GM12878 (cell line): ENCODE data around the gene FAM53B. TPM values are rescaled to one million over a fixed set of nuclear protein-coding genes. Genes with fewer than 3 reads are reported as not detected.

Source experiments
- ATAC-seq: fragments of 200-7000 bp; cut with Tn5 transposase; 3 replicates; pipeline ENCODE4 v1.9.1; 2020; ENCODE audit warnings: mild to moderate bottlenecking, moderate library complexity
- BruUV-seq: library from RNA; stranded (reverse); fragments of 400-500 nt; replicated peaks from 2 replicates; lab custom pipeline; 2021; lab: Mats Ljungman, UMichigan
- CTCF ChIA-PET: fragments of 300-600 bp; sonication (Branson Sonifier 250); formaldehyde crosslinking; extraction: SDS; loops from one replicate; lab custom pipeline; 2021; ENCODE audit warnings: inconsistent platforms; lab: Yijun Ruan, JAX
- POLR2A ChIA-PET: fragments of 350-600 bp; formaldehyde crosslinking; extraction: SDS; loops from one replicate; lab custom pipeline; 2021; ENCODE audit warnings: inconsistent platforms; lab: Charles Lee
- RAD21 ChIA-PET: fragments of 300-600 bp; sonication (Branson Sonifier 250); formaldehyde crosslinking; loops from one replicate; lab custom pipeline; 2023; ENCODE audit warnings: antibody characterized with exemption; ENCODE audit not compliant: unreplicated experiment; lab: Charles Lee
- SMC1A ChIA-PET: fragments of 300-600 bp; sonication (Branson Sonifier 250); formaldehyde crosslinking; loops from one replicate; lab custom pipeline; 2023; ENCODE audit not compliant: unreplicated experiment, uncharacterized antibody; lab: Charles Lee
- DNase-seq: peaks from one replicate; pipeline ENCODE4 v3.0.0-alpha.2; 2011; ENCODE audit warnings: low read depth, low spot score
- FAIRE-seq: peaks from 3 replicates; lab custom pipeline; 2011; peaks lifted over from hg19 to GRCh38; lab: Jason Lieb, UNC
- H2AFZ ChIP-seq: 2 replicates; pipeline ENCODE4 v1.6.0; 2011; ENCODE audit warnings: low read depth, low read length, control low read depth; ENCODE audit not compliant: control insufficient read depth
- H3K27ac ChIP-seq: 2 replicates; pipeline ENCODE4 v1.5.1; 2011; ENCODE audit warnings: control low read depth; ENCODE audit not compliant: control insufficient read depth, insufficient read depth
- H3K27me3 ChIP-seq, 2 experiments: replicated peaks in 1 of 2; 2 replicates each; pipeline versions ENCODE4 v1.6.0 to v1.6.1; 2011; ENCODE audit warnings: low read length in 1 of 2; ENCODE audit not compliant: control insufficient read depth in 2 of 2, insufficient read depth in 2 of 2
- H3K36me3 ChIP-seq, 2 experiments: 2 replicates each; pipeline ENCODE4 v1.5.1; 2011; ENCODE audit warnings: low read length in 1 of 2; ENCODE audit not compliant: control insufficient read depth in 2 of 2, insufficient read depth in 2 of 2
- H3K4me1 ChIP-seq: 2 replicates; pipeline ENCODE4 v1.6.1; 2011; ENCODE audit warnings: mild to moderate bottlenecking, low read length, moderate library complexity, mixed read lengths; ENCODE audit not compliant: control insufficient read depth, insufficient read depth
- H3K4me2 ChIP-seq: 2 replicates; pipeline ENCODE4 v1.6.0; 2011; ENCODE audit warnings: control low read depth; ENCODE audit not compliant: control insufficient read depth, insufficient read depth
- H3K4me3 ChIP-seq: fragments of 200-600 bp; sonication (generic); 2 replicates; pipeline ENCODE4 v1.5.1; 2016
- H3K79me2 ChIP-seq: 2 replicates; pipeline ENCODE4 v1.6.0; 2011; ENCODE audit warnings: low read length; ENCODE audit not compliant: control insufficient read depth, insufficient read depth
- H3K9ac ChIP-seq: 2 replicates; pipeline ENCODE4 v1.8.0; 2011; ENCODE audit warnings: low read length, control low read depth, mixed read lengths; ENCODE audit not compliant: control insufficient read depth, insufficient read depth
- H3K9me3 ChIP-seq: replicated peaks from 3 replicates; pipeline ENCODE4 v1.5.1; 2011; ENCODE audit warnings: mild to moderate bottlenecking, low read length; ENCODE audit not compliant: control insufficient read depth, insufficient read depth
- H4K20me1 ChIP-seq: 2 replicates; pipeline ENCODE4 v1.6.0; 2011; ENCODE audit not compliant: control insufficient read depth, insufficient read depth
- ASH2L ChIP-seq: fragments of 300-600, 200-600 bp; sonication (generic); IDR thresholded peaks from 2 replicates; pipeline ENCODE4 v1.6.1; 2017; ENCODE audit warnings: low read depth, mild to moderate bottlenecking, borderline replicate concordance
- EED ChIP-seq: sonication (generic); IDR thresholded peaks from 2 replicates; pipeline ENCODE4 v1.6.1; 2016; ENCODE audit warnings: antibody characterized with exemption, low read depth
- EP300 ChIP-seq, 2 experiments: fragments of 150-350 bp in 1 of 2; IDR thresholded peaks; 2 replicates each; pipeline ENCODE4 v1.6.1; 2011 to 2012; ENCODE audit warnings: low read depth in 2 of 2, low read length in 2 of 2, borderline replicate concordance in 1 of 2, improper control_type of control experiment in 1 of 2, inconsistent platforms in 1 of 2; ENCODE audit not compliant: control insufficient read depth in 1 of 2
- FOXM1 ChIP-seq: IDR thresholded peaks from 2 replicates; pipeline ENCODE4 v1.6.1; 2012; ENCODE audit warnings: low read depth, mild to moderate bottlenecking, inconsistent platforms, low read length, moderate library complexity
- IRF4 ChIP-seq: IDR thresholded peaks from 2 replicates; pipeline ENCODE4 v1.6.1; 2011; ENCODE audit warnings: low read depth, low read length
- JUNB ChIP-seq: IDR thresholded peaks from 2 replicates; pipeline ENCODE4 v1.6.1; 2016; ENCODE audit warnings: antibody characterized with exemption, mild to moderate bottlenecking
- JUND ChIP-seq: IDR thresholded peaks from 2 replicates; pipeline ENCODE4 v1.6.1; 2012; ENCODE audit warnings: low read depth, mild to moderate bottlenecking, low read length, improper control_type of control experiment, moderate library complexity
- MYC ChIP-seq: IDR thresholded peaks from 2 replicates; pipeline ENCODE4 v1.6.1; 2011; ENCODE audit warnings: mild to moderate bottlenecking, low read length, moderate library complexity, inconsistent platforms; ENCODE audit not compliant: insufficient read depth, insufficient replicate concordance, insufficient read length, severe bottlenecking
- NBN ChIP-seq: fragments of 450-650 bp; IDR thresholded peaks from 2 replicates; pipeline ENCODE4 v1.6.1; 2016
- POLR2A ChIP-seq: IDR thresholded peaks from 2 replicates; pipeline ENCODE4 v1.6.1; 2011; ENCODE audit warnings: low read depth, mild to moderate bottlenecking, low read length
- RBBP5 ChIP-seq: fragments of 200-600 bp; sonication (generic); conservative IDR thresholded peaks from 2 replicates; pipeline ENCODE4 v1.6.1; 2016
- SP1 ChIP-seq: IDR thresholded peaks from one replicate; pipeline ENCODE4 v1.6.1; 2011; ENCODE audit warnings: low read depth, low read length
- TBL1XR1 ChIP-seq: IDR thresholded peaks from 2 replicates; pipeline ENCODE4 v1.6.1; 2012; ENCODE audit warnings: low read depth, low read length, improper control_type of control experiment
- TCF12 ChIP-seq: IDR thresholded peaks from 2 replicates; pipeline ENCODE4 v1.6.1; 2011; ENCODE audit warnings: low read depth, mild to moderate bottlenecking, low read length
- YBX1 ChIP-seq: fragments of 450-650 bp; IDR thresholded peaks from 2 replicates; pipeline ENCODE4 v1.6.1; 2016; ENCODE audit warnings: antibody characterized with exemption
- WGBS: methylation state at CpG from one replicate; pipeline ENCODE4 v1.1.6; 2016; ENCODE audit warnings: low lambda C conversion rate; ENCODE audit not compliant: insufficient replicate concordance, insufficient coverage; ENCODE audit errors: missing lambda C conversion rate; 5-methylcytosine and 5-hydroxymethylcytosine counted together
- in situ Hi-C: fragments of 300-500 bp; cut with MboI; formaldehyde crosslinking; loops from 9 replicates; pipeline ENCODE4 v1.14.3; 2018; ENCODE audit warnings: mixed read lengths
- intact Hi-C: fragments of 100-400 bp; cut with micrococcal nuclease; formaldehyde crosslinking; loops from one replicate; pipeline ENCODE4 v1.14.2; 2022; ENCODE audit not compliant: unreplicated experiment
- polyA plus RNA-seq, 11 experiments: library from polyadenylated mRNA; depleted of rRNA in 4 of 11; unstranded in 6 of 11; stranded (reverse) in 5 of 11; fragments of >200 nt; fragmentation: Nextera tagmentation in 4 of 11; fragmentation: Illumina TruSeq in 1 of 11; extraction: Ambion mirVana in 4 of 11; extraction: Trizol in 1 of 11; gene quantifications; 1 replicate in 1 of 11; 2 replicates in 10 of 11; pipeline versions ENCODE4 v1.2.1 to v1.2.3, GENCODE V29; 2011 to 2016; ENCODE audit warnings: inconsistent platforms in 2 of 11, missing spikeins in 2 of 11, low read depth in 1 of 11
- total RNA-seq, 4 experiments: library from RNA; depleted of rRNA in 3 of 4; stranded (reverse); fragments of >200 nt in 3 of 4; fragmentation: Illumina TruSeq in 1 of 4; extraction: Trizol in 1 of 4; gene quantifications; 2 replicates each; pipeline versions ENCODE4 v1.2.1 to v1.2.3, GENCODE V29; 2013 to 2021
- TF ChIP-seq, protein P1 (sequence below): fragments of 450-650 bp; formaldehyde crosslinking; IDR thresholded peaks from 2 replicates; pipeline ENCODE4 v1.4.0; 2020; ENCODE audit warnings: mild to moderate bottlenecking, moderate library complexity
- TF ChIP-seq, protein P2 (sequence below): fragments of 450-650 bp; IDR thresholded peaks from 2 replicates; pipeline ENCODE4 v1.6.1; 2017; ENCODE audit warnings: low read depth, mild to moderate bottlenecking, moderate library complexity
- TF ChIP-seq, protein P3 (sequence below): IDR thresholded peaks from 2 replicates; pipeline ENCODE4 v1.6.1; 2011; ENCODE audit warnings: low read depth, low read length, improper control_type of control experiment, borderline replicate concordance

The FAM53B gene
- total and polyA plus RNA-seq, 10 of the 15 experiments (the other 5 are each of a cell fraction or from before 2014, with no cell fraction given): 0.05 to 26.3 (median 8.1) TPM

DNA sequence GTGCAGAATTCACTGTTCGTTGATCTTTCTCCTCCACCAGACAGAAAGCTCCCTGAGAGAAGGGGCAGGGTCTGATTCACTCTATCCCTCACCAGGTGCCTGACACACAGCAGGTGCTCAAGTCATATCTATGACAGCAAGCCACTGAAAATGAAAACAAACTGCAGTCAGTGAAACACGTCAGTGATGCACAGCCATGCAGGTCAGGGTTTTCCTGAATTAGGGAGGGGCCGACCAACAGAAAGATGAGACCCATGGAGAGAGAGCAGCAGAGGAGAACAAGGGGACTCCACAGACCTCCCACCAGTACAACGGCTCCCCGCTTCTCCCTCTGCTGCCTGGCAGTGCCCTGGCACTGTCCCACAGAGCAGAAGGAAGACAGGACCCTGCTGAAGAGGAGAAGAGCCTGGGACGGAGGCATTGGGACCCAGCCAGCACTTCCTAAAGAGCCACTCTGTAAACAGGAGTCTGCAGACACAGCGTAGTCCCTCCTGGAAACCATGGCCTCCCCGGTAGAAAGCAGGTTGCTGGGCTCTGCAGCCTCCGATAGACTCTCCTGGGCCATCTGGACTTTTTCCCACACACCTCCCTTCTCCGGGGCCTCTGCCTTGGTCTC is 50.3 kb downstream of the FAM53B start:
- ChIA-PET SMC1A (interaction anchor here (0.7 to 12.9 kb wide), 4 partner anchors 13 to 47 kb away, joined by 3 to 334 read pairs (median 6); no protein-coding TSS in a partner anchor), POLR2A (interaction anchor here (1.0 to 2.6 kb wide), 3 partner anchors 24 to 47 kb away, joined by 3 to 15 read pairs (median 5); no protein-coding TSS in a partner anchor), CTCF (interaction anchor here (0.7 to 9.7 kb wide), 4 partner anchors 25 to 165 kb away, joined by 3 to 106 read pairs (median 6); no protein-coding TSS in a partner anchor), RAD21 (interaction anchor here (2.6 to 12.8 kb wide), 2 partner anchors 25 to 47 kb away, joined by 18 to 309 read pairs; no protein-coding TSS in a partner anchor)
- Histone ChIP-seq H3K4me1 (peaks cover 62% of the 10 kb centered on the region), H4K20me1 (no peaks in the 10 kb centered on the region), H3K9ac (no peak overlapping the region), H3K4me2 (peak overlapping the region; percentile 20; the same call in 1 of the 2 replicates), H3K79me2 (peaks cover 14% of the 10 kb centered on the region), H3K27ac (peak overlapping the region; percentile 26; the same call in 1 of the 2 replicates), H2AFZ (no peak overlapping the region), H3K36me3 (peaks cover 4 to 24% of the 10 kb centered on the region in 2 experiments; a peak in 3 of 4 replicates), H3K27me3 (no peaks in the 10 kb centered on the region), H3K4me3 (no peak overlapping the region), H3K9me3 (no peaks in the 10 kb centered on the region)
- FAIRE-seq: no peak
- in situ Hi-C loops: no loop called here
- peak; percentile 10 for ATAC-seq
- intact Hi-C loops: no loop called here
- no TSS peak for BruUV-seq
- WGBS: 53% methylated on average over 10 of the region's 10 CpGs
- DNase-seq: no peak
- TF ChIP-seq FOXM1 (no peak), POLR2A (peak; percentile 20; the same call in 1 of the 2 replicates), JUNB (peak; percentile 19; the same call in 1 of the 2 replicates), MYC (no peak), IRF4 (no peak), EED (peak; percentile 82; the same call in 1 of the 2 replicates), YBX1 (no peak), NBN (0 out of 2 replicates have a peak, but pooled peaks have one; percentile 20), RBBP5 (no peak), SP1 (no peak), ASH2L (no peak), JUND (no peak), EP300 (IDR thresholded peaks at IDR 0.05; ENCODE audit: borderline replicate concordance in 1 of 2, control insufficient read depth in 1 of 2, low read depth in 2 of 2, low read length in 2 of 2) (peak; percentile 19 to 31; a peak in 1 of 4 replicates), TBL1XR1 (0 out of 2 replicates have a peak, but pooled peaks have one; percentile 21), TCF12 (peak; percentile 50; the same call in 1 of the 2 replicates)
- TF ChIP-seq, protein P1, sequence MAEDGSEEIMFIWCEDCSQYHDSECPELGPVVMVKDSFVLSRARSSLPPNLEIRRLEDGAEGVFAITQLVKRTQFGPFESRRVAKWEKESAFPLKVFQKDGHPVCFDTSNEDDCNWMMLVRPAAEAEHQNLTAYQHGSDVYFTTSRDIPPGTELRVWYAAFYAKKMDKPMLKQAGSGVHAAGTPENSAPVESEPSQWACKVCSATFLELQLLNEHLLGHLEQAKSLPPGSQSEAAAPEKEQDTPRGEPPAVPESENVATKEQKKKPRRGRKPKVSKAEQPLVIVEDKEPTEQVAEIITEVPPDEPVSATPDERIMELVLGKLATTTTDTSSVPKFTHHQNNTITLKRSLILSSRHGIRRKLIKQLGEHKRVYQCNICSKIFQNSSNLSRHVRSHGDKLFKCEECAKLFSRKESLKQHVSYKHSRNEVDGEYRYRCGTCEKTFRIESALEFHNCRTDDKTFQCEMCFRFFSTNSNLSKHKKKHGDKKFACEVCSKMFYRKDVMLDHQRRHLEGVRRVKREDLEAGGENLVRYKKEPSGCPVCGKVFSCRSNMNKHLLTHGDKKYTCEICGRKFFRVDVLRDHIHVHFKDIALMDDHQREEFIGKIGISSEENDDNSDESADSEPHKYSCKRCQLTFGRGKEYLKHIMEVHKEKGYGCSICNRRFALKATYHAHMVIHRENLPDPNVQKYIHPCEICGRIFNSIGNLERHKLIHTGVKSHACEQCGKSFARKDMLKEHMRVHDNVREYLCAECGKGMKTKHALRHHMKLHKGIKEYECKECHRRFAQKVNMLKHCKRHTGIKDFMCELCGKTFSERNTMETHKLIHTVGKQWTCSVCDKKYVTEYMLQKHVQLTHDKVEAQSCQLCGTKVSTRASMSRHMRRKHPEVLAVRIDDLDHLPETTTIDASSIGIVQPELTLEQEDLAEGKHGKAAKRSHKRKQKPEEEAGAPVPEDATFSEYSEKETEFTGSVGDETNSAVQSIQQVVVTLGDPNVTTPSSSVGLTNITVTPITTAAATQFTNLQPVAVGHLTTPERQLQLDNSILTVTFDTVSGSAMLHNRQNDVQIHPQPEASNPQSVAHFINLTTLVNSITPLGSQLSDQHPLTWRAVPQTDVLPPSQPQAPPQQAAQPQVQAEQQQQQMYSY: no peak
- TF ChIP-seq, protein P2, sequence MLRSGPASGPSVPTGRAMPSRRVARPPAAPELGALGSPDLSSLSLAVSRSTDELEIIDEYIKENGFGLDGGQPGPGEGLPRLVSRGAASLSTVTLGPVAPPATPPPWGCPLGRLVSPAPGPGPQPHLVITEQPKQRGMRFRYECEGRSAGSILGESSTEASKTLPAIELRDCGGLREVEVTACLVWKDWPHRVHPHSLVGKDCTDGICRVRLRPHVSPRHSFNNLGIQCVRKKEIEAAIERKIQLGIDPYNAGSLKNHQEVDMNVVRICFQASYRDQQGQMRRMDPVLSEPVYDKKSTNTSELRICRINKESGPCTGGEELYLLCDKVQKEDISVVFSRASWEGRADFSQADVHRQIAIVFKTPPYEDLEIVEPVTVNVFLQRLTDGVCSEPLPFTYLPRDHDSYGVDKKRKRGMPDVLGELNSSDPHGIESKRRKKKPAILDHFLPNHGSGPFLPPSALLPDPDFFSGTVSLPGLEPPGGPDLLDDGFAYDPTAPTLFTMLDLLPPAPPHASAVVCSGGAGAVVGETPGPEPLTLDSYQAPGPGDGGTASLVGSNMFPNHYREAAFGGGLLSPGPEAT: no peak
- TF ChIP-seq, protein P3, sequence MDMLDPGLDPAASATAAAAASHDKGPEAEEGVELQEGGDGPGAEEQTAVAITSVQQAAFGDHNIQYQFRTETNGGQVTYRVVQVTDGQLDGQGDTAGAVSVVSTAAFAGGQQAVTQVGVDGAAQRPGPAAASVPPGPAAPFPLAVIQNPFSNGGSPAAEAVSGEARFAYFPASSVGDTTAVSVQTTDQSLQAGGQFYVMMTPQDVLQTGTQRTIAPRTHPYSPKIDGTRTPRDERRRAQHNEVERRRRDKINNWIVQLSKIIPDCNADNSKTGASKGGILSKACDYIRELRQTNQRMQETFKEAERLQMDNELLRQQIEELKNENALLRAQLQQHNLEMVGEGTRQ: no peak
